HG03280 (cell line): ENCODE results near the gene LRBA.
"Not testable (repeated sequence)": the region's sequence is repeated elsewhere in the genome, so short reads cannot be mapped to it uniquely, and the experiment has no call there.

Experiments
- ATAC-seq: cut with Tn5 transposase; IDR thresholded peaks from one replicate; pipeline ENCODE4 v1.9.1; 2021; ENCODE audit warnings: mild to moderate bottlenecking, moderate library complexity; ENCODE audit not compliant: unreplicated experiment

LRBA gene

GRCh38 chr4:150681063-150681462 is 334.0 kb downstream of the LRBA start:
- no peak for ATAC-seq

GRCh38 chr4:150680651-150681050 is 334.4 kb downstream of the LRBA start:
- ATAC-seq: no peak

- no peak for ATAC-seq
These were observed 335.2 kb downstream of the LRBA start for GRCh38 chr4:150679765-150680343.

GRCh38 chr4:150679018-150679764 is 335.9 kb downstream of the LRBA start:
- no peak for ATAC-seq

GRCh38 chr4:150673793-150674192 is 341.3 kb downstream of the LRBA start:
- no peak for ATAC-seq

- no peak for ATAC-seq
These were observed 346.3 kb downstream of the LRBA start for GRCh38 chr4:150668824-150669223.

- no peak for ATAC-seq
These were observed 350.1 kb downstream of the LRBA start for GRCh38 chr4:150664935-150665334.

- ATAC-seq: no peak
These were observed 352.4 kb downstream of the LRBA start for GRCh38 chr4:150662686-150663085.

- ATAC-seq: not testable (repeated sequence)
These were observed 353.5 kb downstream of the LRBA start for GRCh38 chr4:150661551-150661950.

- not testable (repeated sequence) for ATAC-seq
These were observed 356.8 kb downstream of the LRBA start for GRCh38 chr4:150658258-150658657.

- ATAC-seq: no peak
These were observed 358.2 kb downstream of the LRBA start for GRCh38 chr4:150656891-150657290.

GRCh38 chr4:150650751-150651150 is 364.3 kb downstream of the LRBA start:
- no peak for ATAC-seq

- no peak for ATAC-seq
These were observed 367.0 kb downstream of the LRBA start for GRCh38 chr4:150648123-150648522.

GRCh38 chr4:150647008-150647407 is 368.1 kb downstream of the LRBA start:
- ATAC-seq: no peak

- ATAC-seq: no peak
These were observed 373.5 kb downstream of the LRBA start for GRCh38 chr4:150641612-150642011.

GRCh38 chr4:150632639-150633038 is 382.4 kb downstream of the LRBA start:
- no peak for ATAC-seq

GRCh38 chr4:150628073-150628472 is 387.0 kb downstream of the LRBA start:
- ATAC-seq: no peak

GRCh38 chr4:150625033-150625432 is 390.1 kb downstream of the LRBA start:
- no peak for ATAC-seq

GRCh38 chr4:150624055-150624454 is 391.0 kb downstream of the LRBA start:
- ATAC-seq: no peak

GRCh38 chr4:150619042-150619441 is 396.0 kb downstream of the LRBA start:
- no peak for ATAC-seq

GRCh38 chr4:150609131-150609530 is 406.0 kb downstream of the LRBA start:
- ATAC-seq: no peak

GRCh38 chr4:150600812-150601445 is 414.2 kb downstream of the LRBA start:
- no peak for ATAC-seq
